NT2/D1 (cell line): Measurements from ENCODE around the gene SLIT3.

Source experiments
- DNase-seq: peaks from one replicate; pipeline ENCODE4 v3.0.0-alpha.2; 2011; ENCODE audit warnings: low read depth, low spot score
- H3K27me3 ChIP-seq: 2 replicates; pipeline ENCODE4 v1.6.0; 2011; ENCODE audit warnings: mild to moderate bottlenecking; ENCODE audit not compliant: insufficient read length, insufficient read depth
- H3K36me3 ChIP-seq: 2 replicates; pipeline ENCODE4 v1.6.1; 2011; ENCODE audit warnings: mild to moderate bottlenecking, low read length, mixed read lengths; ENCODE audit not compliant: insufficient read depth, insufficient read length
- H3K4me1 ChIP-seq: 2 replicates; pipeline ENCODE4 v1.5.1; 2011; ENCODE audit not compliant: insufficient read depth, insufficient read length
- H3K4me3 ChIP-seq: 2 replicates; pipeline ENCODE4 v1.5.1; 2011; ENCODE audit warnings: low read depth; ENCODE audit not compliant: insufficient read length
- H3K9ac ChIP-seq: 2 replicates; pipeline ENCODE4 v1.6.0; 2011; ENCODE audit warnings: low read depth; ENCODE audit not compliant: insufficient read length
- H3K9me3 ChIP-seq: 2 replicates; pipeline ENCODE4 v1.5.1; 2011; ENCODE audit warnings: mild to moderate bottlenecking, low read length; ENCODE audit not compliant: insufficient read depth
- SUZ12 ChIP-seq: IDR thresholded peaks from 2 replicates; pipeline ENCODE4 v1.6.1; 2011; ENCODE audit not compliant: insufficient read length, insufficient read depth; ENCODE audit errors: extremely low read depth
- YY1 ChIP-seq: IDR thresholded peaks from 2 replicates; pipeline ENCODE4 v1.6.1; 2011; ENCODE audit not compliant: insufficient read length, insufficient read depth
- ZNF274 ChIP-seq: IDR thresholded peaks from 2 replicates; pipeline ENCODE4 v1.6.1; 2011; ENCODE audit warnings: mild to moderate bottlenecking, low read depth, low read length

SLIT3 gene

GRCh38 chr5:168876419-168876818, 424.5 kb downstream of the SLIT3 start:
- Histone ChIP-seq H3K4me3 (no peak overlapping the region), H3K9me3 (no peaks in the 10 kb centered on the region), H3K36me3 (no peaks in the 10 kb centered on the region), H3K9ac (no peak overlapping the region), H3K27me3 (no peaks in the 10 kb centered on the region), H3K4me1 (peaks cover 4% of the 10 kb centered on the region)
- no peak for DNase-seq
- TF ChIP-seq SUZ12 (no peak), YY1 (no peak), ZNF274 (no peak)

DNA sequence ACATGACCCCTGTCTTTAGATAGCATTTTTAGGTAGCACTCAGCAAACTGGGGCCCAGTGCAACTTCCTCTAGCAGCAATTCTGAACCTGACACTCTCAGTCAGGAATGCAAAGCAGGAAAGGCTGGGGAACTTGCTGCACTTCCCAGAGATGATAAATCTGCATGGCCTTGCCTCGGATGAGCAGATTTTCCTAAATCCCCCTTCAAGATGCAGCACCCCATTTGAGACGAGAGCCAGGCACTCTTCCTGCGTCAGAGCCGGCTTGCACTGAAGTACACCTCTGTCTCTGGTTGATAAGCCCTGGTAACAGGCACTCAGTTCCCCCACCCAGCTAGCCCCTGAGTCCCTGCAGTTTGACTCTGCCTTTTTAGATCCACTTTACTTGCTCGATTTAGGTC, 425.1 kb downstream of the SLIT3 start:
- H3K4me1 ChIP-seq = peaks cover 4% of the 10 kb centered on the region
- H3K27me3 ChIP-seq = no peaks in the 10 kb centered on the region
- H3K9me3 ChIP-seq = no peaks in the 10 kb centered on the region
- no peak overlapping the region for H3K4me3 ChIP-seq
- no peak overlapping the region for H3K9ac ChIP-seq
- TF ChIP-seq ZNF274 = no peak
- no peak for TF ChIP-seq YY1
- TF ChIP-seq SUZ12 = no peak
- DNase-seq = no peak
- no peaks in the 10 kb centered on the region for H3K36me3 ChIP-seq

GRCh38 chr5:168874713-168875380, 426.1 kb downstream of the SLIT3 start:
- no peaks in the 10 kb centered on the region for H3K9me3 ChIP-seq
- no peak for DNase-seq
- peaks cover 4% of the 10 kb centered on the region for H3K4me1 ChIP-seq
- no peak overlapping the region for H3K4me3 ChIP-seq
- H3K36me3 ChIP-seq = no peaks in the 10 kb centered on the region
- H3K9ac ChIP-seq = no peak overlapping the region
- H3K27me3 ChIP-seq = no peaks in the 10 kb centered on the region
- no peak for TF ChIP-seq SUZ12
- no peak for TF ChIP-seq YY1
- TF ChIP-seq ZNF274 = no peak

DNA sequence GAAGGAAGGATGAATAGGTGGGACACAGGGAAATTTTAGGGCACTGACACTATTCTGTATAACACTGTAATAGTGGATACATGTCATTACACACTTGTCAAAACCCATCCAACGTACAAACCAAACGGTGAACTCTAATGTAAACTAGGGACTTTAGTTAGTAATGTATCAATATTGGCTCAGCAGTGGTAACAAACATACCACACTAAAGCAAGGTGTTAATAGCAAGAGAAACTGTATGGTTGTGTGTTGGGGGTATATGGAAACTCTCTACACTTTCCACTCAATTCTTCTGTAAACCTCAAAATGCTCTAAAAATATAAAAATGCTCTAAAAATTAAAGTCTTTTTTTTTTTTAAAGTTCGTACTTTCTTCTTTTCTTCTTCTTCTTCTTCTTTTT, 428.7 kb downstream of the SLIT3 start:
- H3K27me3 ChIP-seq = no peaks in the 10 kb centered on the region
- no peak for DNase-seq
- H3K4me3 ChIP-seq = no peak overlapping the region
- H3K9me3 ChIP-seq = no peaks in the 10 kb centered on the region
- no peak overlapping the region for H3K9ac ChIP-seq
- no peaks in the 10 kb centered on the region for H3K36me3 ChIP-seq
- H3K4me1 ChIP-seq = peaks cover 5% of the 10 kb centered on the region
- TF ChIP-seq ZNF274 (no peak), YY1 (no peak), SUZ12 (no peak)

GRCh38 chr5:168870910-168871309, 430.0 kb downstream of the SLIT3 start:
- DNase-seq = no peak
- Histone ChIP-seq H3K4me3 (no peak overlapping the region), H3K27me3 (no peaks in the 10 kb centered on the region), H3K4me1 (peaks cover 5% of the 10 kb centered on the region), H3K9me3 (no peaks in the 10 kb centered on the region), H3K36me3 (no peaks in the 10 kb centered on the region), H3K9ac (no peak overlapping the region)
- TF ChIP-seq YY1 = no peak
- TF ChIP-seq ZNF274 = no peak
- no peak for TF ChIP-seq SUZ12

DNA sequence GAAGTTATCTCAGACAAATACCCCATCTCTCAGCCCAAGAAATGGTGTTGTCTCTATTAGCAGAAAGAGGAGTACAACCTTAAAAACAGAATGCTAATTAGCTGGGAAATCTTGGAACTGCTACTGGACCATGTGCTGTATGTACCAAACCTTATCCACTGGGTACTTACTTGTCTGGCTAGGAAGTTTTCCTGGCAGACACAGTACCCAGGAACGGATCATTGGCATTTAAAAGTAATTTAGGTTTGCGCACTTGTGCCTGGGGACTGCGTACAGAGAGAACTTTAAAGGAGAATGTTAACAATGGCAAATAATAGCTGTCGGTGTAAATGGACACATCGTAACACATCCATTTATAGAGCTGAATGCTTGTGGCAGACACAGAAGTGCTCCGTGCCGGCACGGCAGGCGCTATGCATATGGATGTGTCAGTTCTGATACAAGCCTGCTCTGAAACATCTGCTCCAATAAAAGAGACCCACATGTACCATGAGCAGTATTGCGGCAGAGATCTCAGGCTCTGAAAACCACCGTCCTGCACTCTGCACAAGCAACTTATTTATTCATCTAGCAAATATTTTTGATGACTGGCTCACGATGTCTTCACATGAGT, 431.2 kb downstream of the SLIT3 start:
- no peaks in the 10 kb centered on the region for H3K9me3 ChIP-seq
- H3K4me3 ChIP-seq = no peak overlapping the region
- peaks cover 3% of the 10 kb centered on the region for H3K4me1 ChIP-seq
- H3K9ac ChIP-seq = no peak overlapping the region
- no peak for DNase-seq
- TF ChIP-seq YY1 (no peak), ZNF274 (no peak), SUZ12 (no peak)
- H3K27me3 ChIP-seq = no peaks in the 10 kb centered on the region
- H3K36me3 ChIP-seq = no peaks in the 10 kb centered on the region

DNA sequence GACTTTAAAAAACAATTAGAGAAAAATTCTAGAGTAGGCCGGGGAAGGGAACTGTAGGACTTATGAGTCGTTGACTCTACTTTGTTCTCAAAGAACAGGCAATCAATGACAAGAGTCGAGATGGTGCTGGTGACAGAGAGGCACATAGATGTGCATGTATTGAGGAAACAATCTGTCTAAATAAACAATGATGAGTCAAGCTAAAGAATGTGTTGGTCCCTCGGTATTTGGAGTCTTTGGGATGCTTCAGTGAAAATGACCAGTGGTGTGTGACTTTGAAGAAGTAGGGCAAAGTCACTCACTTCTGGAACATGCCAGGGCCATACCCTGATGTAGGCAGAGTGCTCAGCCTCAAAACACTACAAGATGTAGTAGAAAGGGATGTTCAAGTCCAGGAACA, 433.7 kb downstream of the SLIT3 start:
- Histone ChIP-seq H3K4me3 (no peak overlapping the region), H3K9ac (no peak overlapping the region), H3K9me3 (no peaks in the 10 kb centered on the region), H3K27me3 (no peaks in the 10 kb centered on the region), H3K36me3 (no peaks in the 10 kb centered on the region), H3K4me1 (peaks cover 3% of the 10 kb centered on the region)
- DNase-seq = no peak
- no peak for TF ChIP-seq YY1
- TF ChIP-seq ZNF274 = no peak
- no peak for TF ChIP-seq SUZ12
